HL-60 (cell line): ENCODE data around the gene GOLGA6L25.
"Not testable (repeated sequence)": the region's sequence is repeated elsewhere in the genome, so short reads cannot be mapped to it uniquely, and the experiment has no call there.

Experiments
- POLR2AphosphoS5 ChIP-seq: IDR thresholded peaks from 2 replicates; pipeline ENCODE4 v1.6.1; 2012; ENCODE audit warnings: low read depth
- SPI1 ChIP-seq: IDR thresholded peaks from 2 replicates; pipeline ENCODE4 v1.6.1; 2012; ENCODE audit warnings: low read depth, mild to moderate bottlenecking, borderline replicate concordance
- TF ChIP-seq, protein P1 (sequence below): IDR thresholded peaks from 2 replicates; pipeline ENCODE4 v1.6.1; 2012; ENCODE audit warnings: low read depth; ENCODE audit not compliant: insufficient replicate concordance
- TF ChIP-seq, protein P2 (sequence below): IDR thresholded peaks from one replicate; pipeline ENCODE4 v1.5.1; 2011; ENCODE audit warnings: low read length, control low read depth, inconsistent platforms; ENCODE audit not compliant: insufficient read depth

DNA sequence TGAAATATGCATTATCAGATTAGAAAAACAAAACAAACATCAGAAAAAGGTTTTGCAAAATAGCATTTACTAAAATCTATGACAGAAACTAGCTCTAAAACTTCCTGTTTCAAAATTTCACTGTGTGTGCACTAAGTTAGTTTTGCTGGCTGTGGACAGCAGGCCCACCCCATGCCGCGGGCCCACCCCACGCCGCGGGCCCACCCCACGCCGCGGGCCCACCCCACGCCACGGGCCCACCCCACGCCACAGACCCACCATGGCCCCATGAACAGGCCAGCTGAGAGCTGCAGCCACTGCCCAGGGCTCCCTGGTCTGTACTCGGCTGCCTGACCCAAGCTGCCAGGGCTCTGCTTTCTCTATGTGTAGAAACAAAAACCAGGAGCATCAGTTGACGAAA, 20.0 kb downstream of the GOLGA6L25 start:
- not testable (repeated sequence) for TF ChIP-seq SPI1, POLR2AphosphoS5
- TF ChIP-seq, protein P1, sequence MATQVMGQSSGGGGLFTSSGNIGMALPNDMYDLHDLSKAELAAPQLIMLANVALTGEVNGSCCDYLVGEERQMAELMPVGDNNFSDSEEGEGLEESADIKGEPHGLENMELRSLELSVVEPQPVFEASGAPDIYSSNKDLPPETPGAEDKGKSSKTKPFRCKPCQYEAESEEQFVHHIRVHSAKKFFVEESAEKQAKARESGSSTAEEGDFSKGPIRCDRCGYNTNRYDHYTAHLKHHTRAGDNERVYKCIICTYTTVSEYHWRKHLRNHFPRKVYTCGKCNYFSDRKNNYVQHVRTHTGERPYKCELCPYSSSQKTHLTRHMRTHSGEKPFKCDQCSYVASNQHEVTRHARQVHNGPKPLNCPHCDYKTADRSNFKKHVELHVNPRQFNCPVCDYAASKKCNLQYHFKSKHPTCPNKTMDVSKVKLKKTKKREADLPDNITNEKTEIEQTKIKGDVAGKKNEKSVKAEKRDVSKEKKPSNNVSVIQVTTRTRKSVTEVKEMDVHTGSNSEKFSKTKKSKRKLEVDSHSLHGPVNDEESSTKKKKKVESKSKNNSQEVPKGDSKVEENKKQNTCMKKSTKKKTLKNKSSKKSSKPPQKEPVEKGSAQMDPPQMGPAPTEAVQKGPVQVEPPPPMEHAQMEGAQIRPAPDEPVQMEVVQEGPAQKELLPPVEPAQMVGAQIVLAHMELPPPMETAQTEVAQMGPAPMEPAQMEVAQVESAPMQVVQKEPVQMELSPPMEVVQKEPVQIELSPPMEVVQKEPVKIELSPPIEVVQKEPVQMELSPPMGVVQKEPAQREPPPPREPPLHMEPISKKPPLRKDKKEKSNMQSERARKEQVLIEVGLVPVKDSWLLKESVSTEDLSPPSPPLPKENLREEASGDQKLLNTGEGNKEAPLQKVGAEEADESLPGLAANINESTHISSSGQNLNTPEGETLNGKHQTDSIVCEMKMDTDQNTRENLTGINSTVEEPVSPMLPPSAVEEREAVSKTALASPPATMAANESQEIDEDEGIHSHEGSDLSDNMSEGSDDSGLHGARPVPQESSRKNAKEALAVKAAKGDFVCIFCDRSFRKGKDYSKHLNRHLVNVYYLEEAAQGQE: not testable (repeated sequence)
- TF ChIP-seq, protein P2, sequence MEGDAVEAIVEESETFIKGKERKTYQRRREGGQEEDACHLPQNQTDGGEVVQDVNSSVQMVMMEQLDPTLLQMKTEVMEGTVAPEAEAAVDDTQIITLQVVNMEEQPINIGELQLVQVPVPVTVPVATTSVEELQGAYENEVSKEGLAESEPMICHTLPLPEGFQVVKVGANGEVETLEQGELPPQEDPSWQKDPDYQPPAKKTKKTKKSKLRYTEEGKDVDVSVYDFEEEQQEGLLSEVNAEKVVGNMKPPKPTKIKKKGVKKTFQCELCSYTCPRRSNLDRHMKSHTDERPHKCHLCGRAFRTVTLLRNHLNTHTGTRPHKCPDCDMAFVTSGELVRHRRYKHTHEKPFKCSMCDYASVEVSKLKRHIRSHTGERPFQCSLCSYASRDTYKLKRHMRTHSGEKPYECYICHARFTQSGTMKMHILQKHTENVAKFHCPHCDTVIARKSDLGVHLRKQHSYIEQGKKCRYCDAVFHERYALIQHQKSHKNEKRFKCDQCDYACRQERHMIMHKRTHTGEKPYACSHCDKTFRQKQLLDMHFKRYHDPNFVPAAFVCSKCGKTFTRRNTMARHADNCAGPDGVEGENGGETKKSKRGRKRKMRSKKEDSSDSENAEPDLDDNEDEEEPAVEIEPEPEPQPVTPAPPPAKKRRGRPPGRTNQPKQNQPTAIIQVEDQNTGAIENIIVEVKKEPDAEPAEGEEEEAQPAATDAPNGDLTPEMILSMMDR: not testable (repeated sequence)
